Heart right ventricle (tissue), 16 donors: Measurements from ENCODE around the gene DCAF15. TPM values are rescaled to one million over a fixed set of nuclear protein-coding genes. Genes with fewer than 3 reads are reported as not detected.

Experiments used
- ATAC-seq, 8 donors: fragments of 200-7000 bp; cut with Tn5 transposase; one replicate each; pipeline ENCODE4 v1.9.1; 2020; ENCODE audit warnings: mild to moderate bottlenecking in 8 of 8, moderate library complexity in 8 of 8, moderate number of reproducible peaks in 1 of 8
- DNase-seq, 2 donors: peaks; one replicate each; pipeline ENCODE4 v3.0.0-alpha.2; 2020
- H3K27ac ChIP-seq, 10 donors: fragments of 200-600 bp; sonication (generic) in 2 of 10; one replicate each; pipeline versions ENCODE4 v1.5.0 to v1.8.0; 2020 to 2022; ENCODE audit warnings: mild to moderate bottlenecking in 3 of 10
- H3K27me3 ChIP-seq, 7 donors: fragments of 200-600 bp; one replicate each; pipeline ENCODE4 v1.8.0; 2021 to 2022; ENCODE audit warnings: mild to moderate bottlenecking in 2 of 7
- H3K36me3 ChIP-seq, 9 donors: fragments of 200-600 bp; sonication (generic) in 1 of 9; one replicate each; pipeline versions ENCODE4 v1.5.0 to v1.8.0; 2020 to 2022; ENCODE audit warnings: mild to moderate bottlenecking in 2 of 9
- H3K4me1 ChIP-seq, 9 donors: fragments of 200-600 bp; sonication (generic) in 1 of 9; one replicate each; pipeline versions ENCODE4 v1.5.0 to v1.8.0; 2020 to 2022; ENCODE audit warnings: mild to moderate bottlenecking in 4 of 9
- H3K4me3 ChIP-seq, 10 donors: fragments of 200-600 bp; sonication (generic) in 2 of 10; one replicate each; pipeline versions ENCODE4 v1.5.0 to v1.8.0; 2020 to 2022; ENCODE audit warnings: mild to moderate bottlenecking in 7 of 10, moderate library complexity in 2 of 10
- H3K9me3 ChIP-seq, 11 donors: fragments of 200-600 bp in 10 of 11; sonication (generic) in 2 of 11; one replicate each; pipeline versions ENCODE4 v1.5.0 to v1.8.0; 2013 to 2022; ENCODE audit warnings: mild to moderate bottlenecking in 2 of 11, control low read depth in 1 of 11, moderate library complexity in 1 of 11
- CTCF ChIP-seq, 9 donors: fragments of 200-600 bp; sonication (generic) in 2 of 9; IDR thresholded peaks; one replicate each; pipeline versions ENCODE4 v1.5.0 to v1.8.0; 2021 to 2022; ENCODE audit warnings: antibody characterized with exemption in 9 of 9, mild to moderate bottlenecking in 5 of 9, moderate library complexity in 1 of 9
- WGBS, 2 donors: extraction: QIAGEN DNeasy Blood & Tissue Kit; methylation state at CpG; one replicate each; pipeline ENCODE4 v1.1.7; 2013; ENCODE audit warnings: inconsistent platforms in 1 of 2; 5-methylcytosine and 5-hydroxymethylcytosine counted together
- intact Hi-C, 10 donors: fragments of 100-400 bp; cut with DNase I; formaldehyde crosslinking; loops; one replicate each; pipeline versions ENCODE4 v1.11.1 to v1.14.2; 2022
- polyA plus RNA-seq, 2 donors: library from polyadenylated mRNA; stranded (reverse); fragments of 200-250 nt; gene quantifications; one replicate each; pipeline ENCODE4 v1.2.3, GENCODE V29; 2013
- total RNA-seq, 10 donors: library from RNA; stranded (reverse); fragmentation: NEBNext Ultra II Directional in 3 of 10; extraction: Animal tissue kit (Norgen Biotek cat#: 25700) in 3 of 10; gene quantifications; one replicate each; pipeline versions ENCODE4 v1.2.1 to v1.2.4, GENCODE V29; 2021 to 2023
- donor health status: Arrhythmogenic right ventricular cardiomyopathy.
- donor health status: ischemic (EF 13 %, LVEDD 7.1; RV severe dilation, severe dysfunction).
- donor health status: healthy with polysubstance abuse.
- donor health status: DM: no; HTN: yes; CAD: no.
- donor health status: DM: no; HTN: no; CAD: no.
- donor health status: ischemic (EF 25% LVEDD 6.9; RV normal size, moderate dysfunction).
- donor health status: ischemic (EF 25% LVEDD 5.7; RV mildly dilated, moderate dysfunction).
- donor health status: healthy.
- donor health status: DM: yes; HTN: yes; CAD: no.
- donor health status: Ischemic cardiomyopathy.
- donor health status: ischemic (EF 35%, LVEDD 5.7; RV mildly dilated, moderate dysfunction).
- donor health status: nonischemic (EF 11% LVEDD 7.7; RV severe dilation, severe dysfunction).
- donor health status: DM: yes; HTN: yes; CAD: no.
- donor health status: PGD.
- donor health status: ischemic (EF 29% LVEDD 5.4; RV normal size, mild dysfunction).
- donor health status: nonischemic (EF 23%, LVEDD 6.1; RV moderate dilation, normal function).

Gene DCAF15
- total and polyA plus RNA-seq, 12 donors: 15.5 to 50.0 (median 18.4) TPM

DNA sequence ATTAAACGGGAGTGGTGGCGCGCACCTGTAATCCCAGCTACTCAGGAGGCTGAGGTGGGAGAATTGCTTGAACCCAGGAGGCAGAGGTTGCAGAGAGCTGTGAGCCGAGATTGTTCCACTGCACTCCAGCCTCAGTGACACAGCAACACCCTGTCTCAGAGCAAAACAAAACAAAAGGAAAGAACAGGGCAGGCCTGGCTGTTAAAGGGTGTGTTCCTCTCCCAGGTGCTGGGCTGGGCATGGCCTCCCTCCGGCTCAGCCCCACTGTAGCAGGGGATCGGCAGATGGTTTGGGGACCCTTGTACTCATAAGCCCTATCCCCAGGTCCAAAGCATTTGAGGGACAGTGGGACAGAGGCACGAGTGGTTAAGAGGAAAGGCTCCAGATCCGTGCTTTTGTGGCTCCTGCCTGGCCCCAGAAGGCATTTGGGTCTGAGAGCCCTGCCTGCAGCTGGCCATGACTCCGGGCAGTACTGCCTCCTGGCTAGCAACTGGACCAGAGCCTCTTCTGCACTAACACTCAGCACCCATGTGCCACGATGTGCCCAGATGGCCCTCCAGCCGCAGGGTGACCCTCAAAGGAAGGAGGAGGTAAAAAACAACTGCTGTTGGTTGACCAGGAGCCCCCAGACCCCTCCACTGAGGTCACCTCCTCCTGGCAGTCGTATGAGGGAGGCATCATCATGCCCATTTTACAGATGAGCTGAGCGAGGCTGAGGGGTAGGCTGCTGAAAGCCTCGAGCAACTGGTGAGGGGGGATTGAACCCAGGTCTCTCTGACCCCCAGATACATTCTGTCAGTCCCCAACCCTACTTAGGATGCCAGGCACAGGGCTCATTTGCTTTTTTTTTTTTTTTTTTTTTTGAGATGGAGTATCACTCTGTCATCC is 43.8 kb downstream of the DCAF15 start:
- Histone ChIP-seq H3K36me3 (peaks cover 0 to 54% (median 8%) of the 10 kb centered on the region in 9 donors), H3K4me1 (peaks cover 0 to 19% (median 8%) of the 10 kb centered on the region in 9 donors), H3K9me3 (peaks cover 0 to 10% (median 7%) of the 10 kb centered on the region in 11 donors), H3K27ac (peak overlapping the region in 3 of 10 donors; percentile 71 to 77 (median 73)), H3K27me3 (no peaks in the 10 kb centered on the region), H3K4me3 (no peak overlapping the region)
- no peak for ATAC-seq
- no peak for DNase-seq
- intact Hi-C loops: no loop called here
- 91 to 92% methylated on average over 14 of the region's 14 CpGs for WGBS, 2 donors
- no peak for TF ChIP-seq CTCF (IDR thresholded peaks at IDR 0.05)

GRCh38 chr19:13996928-13997630 is 44.8 kb downstream of the DCAF15 start:
- peaks cover 0 to 10% (median 7%) of the 10 kb centered on the region in 11 donors for H3K9me3 ChIP-seq
- no peak overlapping the region for H3K27ac ChIP-seq
- H3K27me3 ChIP-seq: no peaks in the 10 kb centered on the region
- H3K4me3 ChIP-seq: no peak overlapping the region
- H3K36me3 ChIP-seq: peaks cover 0 to 44% (median 8%) of the 10 kb centered on the region in 9 donors
- WGBS, 2 donors: 94 to 95% methylated on average over 22 of the region's 22 CpGs
- no peak for ATAC-seq
- TF ChIP-seq CTCF (IDR thresholded peaks at IDR 0.05): no peak
- H3K4me1 ChIP-seq: peaks cover 0 to 22% (median 9%) of the 10 kb centered on the region in 9 donors
- intact Hi-C loops: no loop called here
- no peak for DNase-seq

DNA sequence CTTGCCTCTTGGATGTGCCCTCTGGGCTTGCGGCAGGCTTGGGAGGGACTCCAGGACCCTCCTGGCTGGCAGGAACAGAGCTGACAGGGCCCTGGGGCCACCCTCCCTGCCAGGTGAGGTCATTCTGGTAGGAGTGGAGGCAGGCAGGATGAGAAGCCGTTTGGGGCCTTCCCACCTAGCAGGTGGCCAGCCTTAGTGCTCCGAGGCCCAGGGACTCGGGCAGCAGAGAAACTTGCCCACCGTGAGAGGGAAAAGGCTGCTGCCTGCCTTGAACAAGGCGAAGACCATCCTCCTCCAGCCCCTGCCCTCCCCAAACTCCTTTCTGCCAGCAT is 45.3 kb downstream of the DCAF15 start:
- Histone ChIP-seq H3K27me3 (no peaks in the 10 kb centered on the region), H3K36me3 (peaks cover 0 to 39% (median 3%) of the 10 kb centered on the region in 9 donors), H3K9me3 (peaks cover 0 to 10% (median 7%) of the 10 kb centered on the region in 11 donors), H3K4me1 (peaks cover 3 to 27% (median 14%) of the 10 kb centered on the region in 9 donors), H3K4me3 (no peak overlapping the region), H3K27ac (no peak overlapping the region)
- DNase-seq (no peak), ATAC-seq (no peak)
- WGBS, 2 donors: 92 to 94% methylated on average over 6 of the region's 6 CpGs
- TF ChIP-seq CTCF (IDR thresholded peaks at IDR 0.05): no peak
- intact Hi-C loops: no loop called here

DNA sequence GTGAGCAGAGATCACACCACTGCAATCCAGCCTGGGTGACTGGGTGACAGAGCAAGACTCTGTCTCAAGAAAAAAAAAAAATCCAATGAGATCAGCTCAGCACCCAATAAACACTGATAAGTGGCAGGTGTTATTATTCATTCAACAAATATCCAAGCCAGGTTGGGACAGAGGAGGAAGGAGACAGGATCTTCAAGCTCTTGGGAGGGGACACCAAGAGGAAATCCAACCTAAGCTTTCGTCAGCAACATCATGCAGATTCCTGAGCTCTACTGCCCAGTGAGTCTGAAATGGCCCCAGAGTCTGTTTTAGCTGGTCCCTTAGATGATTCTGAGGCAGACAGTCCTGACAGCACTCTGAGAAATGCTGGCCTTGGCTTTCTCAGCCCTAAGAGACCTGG is 46.1 kb downstream of the DCAF15 start:
- no peak for ATAC-seq
- TF ChIP-seq CTCF (IDR thresholded peaks at IDR 0.05): no peak
- WGBS, 2 donors: 94 to 100% methylated on average over 1 of the region's 1 CpG

More for the DNA sequence above, 46.1 kb downstream of the DCAF15 start:
- DNase-seq: no peak
- intact Hi-C loops: no loop called here
- Histone ChIP-seq H3K4me1 (peaks cover 9 to 35% (median 22%) of the 10 kb centered on the region in 9 donors), H3K4me3 (no peak overlapping the region), H3K9me3 (peaks cover 0 to 10% (median 7%) of the 10 kb centered on the region in 11 donors), H3K27me3 (no peaks in the 10 kb centered on the region), H3K36me3 (peaks cover 0 to 32% (median 0%) of the 10 kb centered on the region in 9 donors), H3K27ac (no peak overlapping the region)
